HL-60 (cell line): ENCODE data around the gene RYR3.

Experiments used
- DNase-seq, 2 experiments: peaks; one replicate each; pipeline ENCODE4 v3.0.0-alpha.2; 2010 to 2020; ENCODE audit warnings: low read depth in 1 of 2, low spot score in 1 of 2
- H3K27ac ChIP-seq: fragments of 250-450 bp; sonication (Bioruptor Pico); replicated peaks from 2 replicates; pipeline ENCODE4 v1.5.1; 2020; ENCODE audit warnings: mild to moderate bottlenecking, moderate library complexity
- H3K27me3 ChIP-seq: fragments of 250-450 bp; sonication (Bioruptor Pico); 2 replicates; pipeline ENCODE4 v1.5.1; 2021; ENCODE audit warnings: mild to moderate bottlenecking, moderate library complexity; ENCODE audit not compliant: insufficient read depth, poor library complexity, severe bottlenecking
- H3K4me3 ChIP-seq: replicated peaks from 2 replicates; pipeline ENCODE4 v1.5.1; 2011; ENCODE audit warnings: mild to moderate bottlenecking, control low read depth, low read length; ENCODE audit not compliant: insufficient read depth
- GABPA ChIP-seq: IDR thresholded peaks from 2 replicates; pipeline ENCODE4 v1.6.1; 2012; ENCODE audit warnings: low read depth
- POLR2AphosphoS5 ChIP-seq: IDR thresholded peaks from 2 replicates; pipeline ENCODE4 v1.6.1; 2012; ENCODE audit warnings: low read depth
- REST ChIP-seq: IDR thresholded peaks from 2 replicates; pipeline ENCODE4 v1.6.1; 2012; ENCODE audit warnings: low read depth; ENCODE audit not compliant: insufficient replicate concordance
- SPI1 ChIP-seq: IDR thresholded peaks from 2 replicates; pipeline ENCODE4 v1.6.1; 2012; ENCODE audit warnings: low read depth, mild to moderate bottlenecking, borderline replicate concordance
- TF ChIP-seq, protein P1 (sequence below): IDR thresholded peaks from one replicate; pipeline ENCODE4 v1.5.1; 2011; ENCODE audit warnings: low read length, control low read depth, inconsistent platforms; ENCODE audit not compliant: insufficient read depth

RYR3 gene

DNA sequence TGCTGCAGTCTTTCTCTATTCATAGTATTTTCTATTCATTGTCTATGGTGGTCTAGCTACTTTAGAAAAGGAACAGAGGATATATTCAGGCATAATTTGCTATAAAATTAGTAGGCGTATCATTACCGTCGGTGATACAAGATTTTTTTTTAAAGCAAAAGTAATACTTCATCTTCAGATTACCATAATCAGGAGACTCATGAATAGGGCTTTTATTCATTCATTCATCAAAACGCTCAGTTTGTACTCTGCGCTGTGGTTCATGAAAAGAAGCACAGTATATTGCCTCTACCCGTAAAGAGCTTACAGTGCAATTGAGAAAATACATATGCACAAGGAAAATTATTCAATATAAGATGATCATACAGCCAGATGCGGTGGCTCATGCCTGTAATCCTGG, 520.9 kb downstream of the RYR3 start:
- DNase-seq, result no peak
- TF ChIP-seq POLR2AphosphoS5 (no peak), REST (no peak), GABPA (no peak), SPI1 (no peak)
- TF ChIP-seq, protein P1, sequence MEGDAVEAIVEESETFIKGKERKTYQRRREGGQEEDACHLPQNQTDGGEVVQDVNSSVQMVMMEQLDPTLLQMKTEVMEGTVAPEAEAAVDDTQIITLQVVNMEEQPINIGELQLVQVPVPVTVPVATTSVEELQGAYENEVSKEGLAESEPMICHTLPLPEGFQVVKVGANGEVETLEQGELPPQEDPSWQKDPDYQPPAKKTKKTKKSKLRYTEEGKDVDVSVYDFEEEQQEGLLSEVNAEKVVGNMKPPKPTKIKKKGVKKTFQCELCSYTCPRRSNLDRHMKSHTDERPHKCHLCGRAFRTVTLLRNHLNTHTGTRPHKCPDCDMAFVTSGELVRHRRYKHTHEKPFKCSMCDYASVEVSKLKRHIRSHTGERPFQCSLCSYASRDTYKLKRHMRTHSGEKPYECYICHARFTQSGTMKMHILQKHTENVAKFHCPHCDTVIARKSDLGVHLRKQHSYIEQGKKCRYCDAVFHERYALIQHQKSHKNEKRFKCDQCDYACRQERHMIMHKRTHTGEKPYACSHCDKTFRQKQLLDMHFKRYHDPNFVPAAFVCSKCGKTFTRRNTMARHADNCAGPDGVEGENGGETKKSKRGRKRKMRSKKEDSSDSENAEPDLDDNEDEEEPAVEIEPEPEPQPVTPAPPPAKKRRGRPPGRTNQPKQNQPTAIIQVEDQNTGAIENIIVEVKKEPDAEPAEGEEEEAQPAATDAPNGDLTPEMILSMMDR, result no peak
- Histone ChIP-seq H3K27ac (no peak overlapping the region), H3K4me3 (no peak overlapping the region), H3K27me3 (peaks cover 3% of the 10 kb centered on the region)

DNA sequence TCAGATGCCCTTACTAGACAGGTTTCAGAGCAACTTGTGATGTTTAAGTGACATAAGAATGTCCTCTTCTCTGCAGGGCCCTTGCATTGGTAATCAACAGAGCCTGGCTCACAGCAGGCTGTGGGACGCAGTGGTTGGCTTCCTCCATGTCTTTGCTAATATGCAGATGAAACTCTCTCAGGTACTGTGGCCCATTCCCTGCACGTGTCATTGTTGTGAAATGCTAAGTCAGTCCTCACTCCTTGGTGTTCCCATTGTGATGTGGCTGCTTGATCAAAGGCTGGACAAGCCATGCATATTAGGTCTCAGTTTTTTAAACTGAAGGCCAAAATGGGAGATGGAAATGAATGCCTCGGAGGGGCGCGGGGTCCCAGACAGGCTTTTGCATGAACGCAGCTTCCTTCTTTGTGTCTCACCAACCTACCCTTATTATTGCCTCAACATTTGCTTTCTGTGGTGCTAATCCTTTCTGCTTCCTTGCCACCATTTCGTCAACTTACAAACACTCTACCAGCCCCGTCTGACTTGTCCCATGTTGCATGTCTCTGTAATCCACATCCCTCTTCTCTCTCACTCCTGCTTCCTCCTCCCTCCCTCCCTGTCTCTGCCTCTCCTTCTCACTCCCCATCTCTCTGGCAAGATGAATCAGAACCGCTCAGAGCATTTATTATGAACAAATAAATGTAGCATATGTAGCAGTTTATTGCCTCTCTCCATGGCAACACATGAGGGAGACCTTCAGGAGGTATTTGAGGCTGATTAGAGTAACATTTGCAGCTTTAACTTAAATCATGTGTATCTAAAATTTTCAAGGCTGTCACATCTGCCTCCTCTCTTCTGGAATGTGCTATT, 524.4 kb downstream of the RYR3 start:
- no peak overlapping the region for H3K27ac ChIP-seq

GRCh38 chr15:33837294-33837693, 526.5 kb downstream of the RYR3 start:
- H3K4me3 ChIP-seq, result no peak overlapping the region
- TF ChIP-seq, protein P1, result no peak
- no peak for TF ChIP-seq GABPA
- TF ChIP-seq REST, result no peak
- TF ChIP-seq POLR2AphosphoS5, result no peak
- no peak for TF ChIP-seq SPI1

More for the DNA sequence above, 524.4 kb downstream of the RYR3 start:
- TF ChIP-seq, protein P1, result no peak
- TF ChIP-seq POLR2AphosphoS5 (no peak), REST (no peak)
- DNase-seq, result no peak
- Histone ChIP-seq H3K27me3 (no peaks in the 10 kb centered on the region), H3K4me3 (no peak overlapping the region)

More at GRCh38 chr15:33837294-33837693, 526.5 kb downstream of the RYR3 start:
- DNase-seq, result no peak
- Histone ChIP-seq H3K27ac (no peak overlapping the region), H3K27me3 (no peaks in the 10 kb centered on the region)
